ENCODE measurements around the gene AGAP5. TPM values are rescaled to one million over a fixed set of nuclear protein-coding genes. Genes with fewer than 3 reads are reported as not detected.

Gene AGAP5
- total RNA-seq, 1 donor, result 4.0 TPM

DNA sequence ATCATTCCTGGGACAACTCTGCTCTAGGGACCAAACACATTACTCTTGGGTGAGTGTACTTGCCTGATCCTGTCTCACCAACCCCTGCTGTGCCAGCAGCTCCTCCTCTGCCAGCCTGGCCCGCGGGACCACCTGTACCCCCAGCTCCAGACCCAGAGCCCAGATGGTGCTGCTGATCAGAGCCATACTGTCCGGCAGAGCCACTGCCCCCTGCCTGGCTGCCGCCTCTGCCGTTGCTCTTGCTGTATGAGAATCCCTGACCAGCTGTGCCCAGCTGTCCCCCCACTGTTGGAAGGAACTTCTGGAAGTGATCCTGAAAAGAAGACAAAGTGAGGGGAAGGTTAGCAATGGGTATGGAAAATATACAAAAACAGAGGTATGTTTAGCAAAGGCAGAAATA, 63.5 kb downstream of the AGAP5 start:
- no peak for DNase-seq (ENCODE audit: low read depth in 2 of 3, low spot score in 2 of 3)

GRCh38 chr10:73629165-73629564, 68.7 kb downstream of the AGAP5 start:
- no peak for DNase-seq (ENCODE audit: low read depth in 2 of 3, low spot score in 2 of 3)

DNA sequence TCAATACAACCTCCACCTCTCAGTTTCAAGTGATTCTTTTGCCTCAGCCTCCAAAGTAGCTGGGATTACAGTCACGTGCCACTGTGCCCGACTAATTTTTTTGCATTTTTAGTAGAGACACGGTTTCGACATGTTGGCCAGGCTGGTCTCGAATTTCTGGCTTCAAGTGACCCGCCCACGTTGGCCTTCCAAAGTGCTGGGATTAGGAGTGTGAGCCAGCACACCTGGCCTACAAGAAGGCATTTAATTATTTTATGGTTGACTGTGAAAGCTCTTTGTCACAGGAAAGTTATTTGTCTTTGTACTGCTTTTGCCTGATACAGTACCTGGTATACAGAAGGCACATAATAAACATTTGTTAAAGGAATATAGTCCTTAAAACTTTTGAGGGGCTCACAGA, 69.5 kb downstream of the AGAP5 start:
- DNase-seq (ENCODE audit: low read depth in 2 of 3, low spot score in 2 of 3), result no peak

DNA sequence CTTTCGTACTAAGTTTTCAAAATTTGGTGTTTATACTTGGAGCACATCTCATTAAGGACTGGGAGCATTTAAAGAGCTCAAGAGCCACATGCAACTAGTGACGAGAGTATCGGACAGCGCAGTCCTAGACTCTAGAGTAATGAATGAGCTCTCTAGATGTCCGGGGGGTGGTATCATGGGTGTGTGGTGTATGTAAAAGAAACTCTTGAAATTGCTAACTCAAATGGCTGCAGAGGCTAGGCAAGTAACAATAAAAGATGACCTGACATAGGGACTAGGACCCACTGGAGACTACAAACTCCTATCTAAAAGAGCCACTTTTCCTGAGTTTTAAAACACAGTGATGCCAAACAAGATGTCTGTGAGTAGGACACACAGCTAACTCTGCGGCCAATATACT, 70.6 kb downstream of the AGAP5 start:
- no peak for DNase-seq (ENCODE audit: low read depth in 2 of 3, low spot score in 2 of 3)

DNA sequence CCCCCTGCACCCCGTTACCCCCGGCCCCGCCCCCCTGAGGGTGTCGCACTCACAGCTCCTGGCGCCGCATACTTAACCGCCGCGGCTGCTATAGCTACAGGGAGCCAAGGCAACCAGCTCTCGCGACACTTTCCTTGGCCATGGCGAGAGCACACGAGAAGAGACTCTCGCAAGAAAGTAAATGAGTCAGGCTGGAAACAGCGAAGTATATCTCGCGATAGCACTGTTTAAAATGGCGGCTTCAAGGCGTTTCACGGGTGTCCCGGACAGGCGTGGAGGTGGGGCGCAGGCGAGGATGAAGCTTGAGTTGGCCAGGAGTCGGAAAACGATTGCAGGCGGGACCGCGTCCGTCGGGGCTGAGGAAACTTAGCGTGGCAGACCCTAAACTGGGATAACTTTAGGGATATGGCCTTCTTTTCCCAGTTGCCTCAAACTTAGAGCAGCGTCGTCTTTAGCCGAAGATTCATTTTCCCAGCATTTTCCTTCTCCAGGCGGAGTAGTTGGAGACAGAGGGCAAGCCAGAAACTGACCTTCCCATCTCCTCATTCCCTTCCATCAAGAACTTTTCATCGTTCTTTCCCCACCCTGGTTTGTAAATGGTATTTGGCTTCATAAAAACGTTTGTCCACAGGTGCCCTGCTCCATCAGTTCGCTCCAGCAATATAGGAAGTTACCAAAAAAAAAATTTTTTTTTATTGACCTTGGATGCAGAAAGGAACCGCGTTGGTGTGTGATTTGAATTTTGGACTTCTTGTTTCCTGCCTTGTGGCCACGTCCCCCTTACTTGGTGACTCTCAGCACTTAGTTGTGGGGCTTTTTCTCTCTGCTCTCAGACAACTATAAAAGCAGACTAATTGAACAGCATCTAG, 71.8 kb downstream of the AGAP5 start:
- DNase-seq (ENCODE audit: low read depth in 2 of 3, low spot score in 2 of 3), result peak; percentile 82 to 99 (median 97)

GRCh38 chr10:73625004-73625883, 72.7 kb downstream of the AGAP5 start:
- DNase-seq (ENCODE audit: low read depth in 2 of 3, low spot score in 2 of 3), result peak in 2 of 3 donors; percentile 44 to 60

Small RNA genes within 50 kb of the gene (small RNA-seq; reads per million reads assigned to genes)
- gene AC022400.4 (not detected), gene RNA5SP320 (not detected)

Other genes with a start within 250 kb of the AGAP5 start
- 7.8 TPM for gene PPP3CB, start 202.1 kb downstream of the AGAP5 start, total RNA-seq
- gene USP54, start 106.8 kb downstream of the AGAP5 start, total RNA-seq, result 11.8 TPM
- gene MYOZ1, start 56.6 kb downstream of the AGAP5 start, total RNA-seq, result not detected
- not detected for gene SYNPO2L, start 42.1 kb downstream of the AGAP5 start, total RNA-seq
- gene SEC24C, start 46.3 kb upstream of the AGAP5 start, total RNA-seq, result 65.7 TPM
- gene CHCHD1, start 83.9 kb upstream of the AGAP5 start, total RNA-seq, result 9.2 TPM
- 86.2 TPM for gene ZSWIM8, start 87.5 kb upstream of the AGAP5 start, total RNA-seq
- gene NDST2, start 113.5 kb upstream of the AGAP5 start, total RNA-seq, result 43.1 TPM
- 49.3 TPM for gene CAMK2G, start 176.4 kb upstream of the AGAP5 start, total RNA-seq
- gene PLAU, start 213.0 kb upstream of the AGAP5 start, total RNA-seq, result 10.8 TPM